Measurements from ENCODE around the gene TEX14.

The TEX14 gene

GRCh38 chr17:58626905-58627304 lies 64.9 kb downstream of the TEX14 start:
- Histone ChIP-seq H3K4me1 (peaks cover 15 to 38% (median 24%) of the 10 kb centered on the region in 10 experiments), H3K9me3 (replicated peaks in 1 of 11) (no peaks in the 10 kb centered on the region), H3K27ac (peak overlapping the region in 6 of 11 experiments; percentile 16 to 59 (median 42); a peak in 7 of 22 replicates), H3K27me3 (no peaks in the 10 kb centered on the region), H4K20me1 (no peaks in the 10 kb centered on the region; a peak in 1 of 22 replicates), H3K9ac (peak overlapping the region in 3 of 11 experiments; percentile 7 to 37 (median 25); a peak in 3 of 22 replicates), H3K4me2 (peak overlapping the region in 7 of 11 experiments; percentile 43 to 83 (median 59); a peak in 14 of 22 replicates), H3K36me3 (no peaks in the 10 kb centered on the region), H3K4me3 (no peak overlapping the region)
- TF ChIP-seq Cebpa-rat (IDR thresholded peaks at IDR 0.05) = no peak

GRCh38 chr17:58624751-58625150 lies 67.1 kb downstream of the TEX14 start:
- Histone ChIP-seq H4K20me1 (no peaks in the 10 kb centered on the region), H3K36me3 (no peaks in the 10 kb centered on the region), H3K27me3 (no peaks in the 10 kb centered on the region), H3K9ac (no peak overlapping the region), H3K4me3 (no peak overlapping the region), H3K4me1 (peaks cover 13 to 29% (median 18%) of the 10 kb centered on the region in 10 experiments), H3K9me3 (replicated peaks in 1 of 11) (no peaks in the 10 kb centered on the region), H3K27ac (no peak overlapping the region), H3K4me2 (no peak overlapping the region)
- no peak for TF ChIP-seq Cebpa-rat (IDR thresholded peaks at IDR 0.05)

DNA sequence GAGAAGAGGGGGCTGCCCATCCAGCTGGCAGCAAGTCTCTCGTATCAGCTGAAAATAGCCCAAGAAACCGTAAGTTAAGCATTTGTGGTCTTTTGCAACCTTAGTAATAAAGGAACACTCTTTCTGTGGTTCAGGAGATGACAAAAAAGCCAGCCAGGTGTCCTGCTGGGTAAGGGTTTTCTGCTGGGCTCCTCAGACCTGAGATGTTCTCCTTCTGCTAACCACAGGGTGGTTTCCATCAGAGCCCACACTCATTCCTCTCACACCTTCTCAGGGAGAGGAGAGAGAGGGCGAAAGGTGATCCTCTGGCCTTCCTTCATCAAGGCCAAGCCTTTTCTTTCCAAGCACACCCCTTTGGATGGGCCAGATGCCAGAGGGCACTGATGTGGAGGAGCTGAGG lies 70.7 kb downstream of the TEX14 start:
- Histone ChIP-seq H4K20me1 (no peaks in the 10 kb centered on the region), H3K4me2 (peak overlapping the region in 7 of 11 experiments; percentile 7 to 45 (median 25); a peak in 11 of 22 replicates), H3K9me3 (replicated peaks in 1 of 11) (no peaks in the 10 kb centered on the region), H3K27ac (no peak overlapping the region), H3K36me3 (no peaks in the 10 kb centered on the region), H3K4me3 (no peak overlapping the region), H3K4me1 (peaks cover 4 to 9% (median 7%) of the 10 kb centered on the region in 10 experiments; a peak in 19 of 20 replicates), H3K9ac (no peak overlapping the region), H3K27me3 (no peaks in the 10 kb centered on the region)
- no peak for TF ChIP-seq Cebpa-rat (IDR thresholded peaks at IDR 0.05)

DNA sequence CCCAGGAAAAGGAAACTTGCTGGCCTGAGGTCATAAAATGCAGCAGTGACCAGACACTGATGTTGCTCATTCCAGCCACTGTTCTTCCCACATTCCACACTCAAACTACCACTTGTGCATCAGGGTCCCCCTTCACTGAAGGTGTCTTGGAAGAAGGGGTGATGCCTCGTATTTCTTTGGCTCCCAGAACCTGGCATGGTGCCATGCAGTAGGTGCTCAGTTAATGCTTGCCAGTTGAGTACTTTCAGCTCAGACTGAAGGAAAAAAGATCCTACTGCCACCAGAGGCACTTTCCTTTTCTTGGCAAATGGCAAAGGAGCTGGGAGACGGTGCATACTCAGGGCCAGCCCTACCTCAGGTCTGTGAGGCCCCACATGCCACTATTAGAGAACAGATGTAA lies 73.5 kb downstream of the TEX14 start:
- Histone ChIP-seq H3K4me3 (no peak overlapping the region), H3K4me2 (no peak overlapping the region)
- TF ChIP-seq Cebpa-rat (IDR thresholded peaks at IDR 0.05) = no peak

GRCh38 chr17:58617563-58617962 lies 74.3 kb downstream of the TEX14 start:
- Histone ChIP-seq H3K9ac (no peak overlapping the region), H3K36me3 (no peaks in the 10 kb centered on the region), H3K9me3 (replicated peaks in 1 of 11) (no peaks in the 10 kb centered on the region), H3K27ac (no peak overlapping the region), H4K20me1 (no peaks in the 10 kb centered on the region), H3K4me2 (no peak overlapping the region), H3K4me1 (peaks cover 15 to 26% (median 22%) of the 10 kb centered on the region in 10 experiments), H3K4me3 (no peak overlapping the region), H3K27me3 (no peaks in the 10 kb centered on the region)
- TF ChIP-seq Cebpa-rat (IDR thresholded peaks at IDR 0.05) = no peak

More for the DNA sequence above, 73.5 kb downstream of the TEX14 start:
- H3K4me1 ChIP-seq = peaks cover 15 to 26% (median 22%) of the 10 kb centered on the region in 10 experiments
- H3K27ac ChIP-seq = no peak overlapping the region
- no peak overlapping the region for H3K9ac ChIP-seq
- H3K36me3 ChIP-seq = no peaks in the 10 kb centered on the region
- H4K20me1 ChIP-seq = no peaks in the 10 kb centered on the region
- H3K9me3 ChIP-seq (replicated peaks in 1 of 11) = no peaks in the 10 kb centered on the region
- no peaks in the 10 kb centered on the region for H3K27me3 ChIP-seq

DNA sequence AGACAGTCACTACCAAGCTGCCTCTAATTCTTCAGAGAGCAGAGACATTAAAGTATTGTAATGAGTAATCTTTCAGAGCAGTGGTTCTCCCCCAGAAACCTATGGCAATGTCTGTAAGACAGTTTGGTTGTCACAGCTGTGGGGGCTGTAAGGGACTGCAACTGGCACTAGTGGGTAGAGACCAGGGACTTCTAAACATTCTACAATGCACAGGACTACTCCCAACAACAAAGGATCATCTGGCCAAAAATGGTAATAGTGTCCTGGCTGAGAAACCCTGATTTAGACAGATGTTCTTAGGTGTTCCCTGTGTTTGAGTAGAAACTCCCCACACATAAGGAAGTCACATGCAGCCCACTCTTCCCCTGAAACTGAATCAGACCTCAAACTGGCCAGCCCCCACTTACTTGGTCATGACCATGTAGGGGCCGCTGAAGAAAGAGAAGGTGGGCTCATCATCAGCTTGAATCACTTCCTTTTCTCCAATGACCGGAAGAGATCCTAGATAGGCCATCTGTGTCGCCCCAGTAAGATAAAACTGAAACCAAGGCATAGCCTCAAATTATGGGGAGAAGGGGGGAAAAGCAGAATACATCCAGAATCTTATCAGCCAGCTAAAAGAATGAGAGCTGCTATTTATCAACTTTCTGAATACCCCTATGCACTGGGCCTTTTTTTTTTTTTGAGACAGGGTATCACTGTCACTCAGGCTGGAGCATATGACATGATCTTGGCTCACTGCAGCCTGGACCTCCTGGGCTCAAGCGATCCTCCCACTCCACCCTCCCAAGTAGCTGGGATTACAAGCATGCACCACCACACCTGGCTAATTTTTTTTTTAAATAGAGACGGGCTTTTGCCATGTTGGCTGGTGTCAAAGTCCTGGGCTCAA lies 75.8 kb downstream of the TEX14 start:
- H3K4me1 ChIP-seq = peaks cover 13 to 23% (median 17%) of the 10 kb centered on the region in 10 experiments
- H3K36me3 ChIP-seq = no peaks in the 10 kb centered on the region
- no peak overlapping the region for H3K4me3 ChIP-seq
- peak overlapping the region in 6 of 11 experiments; percentile 18 to 37 (median 30); a peak in 9 of 22 replicates for H3K4me2 ChIP-seq
- TF ChIP-seq Cebpa-rat (IDR thresholded peaks at IDR 0.05) = no peak
- no peaks in the 10 kb centered on the region for H3K9me3 ChIP-seq (replicated peaks in 1 of 11)
- no peaks in the 10 kb centered on the region for H3K27me3 ChIP-seq
- no peaks in the 10 kb centered on the region for H4K20me1 ChIP-seq
- H3K27ac ChIP-seq = peak overlapping the region in 1 of 11 experiments; percentile 1; a peak in 2 of 22 replicates
- no peak overlapping the region for H3K9ac ChIP-seq

GRCh38 chr17:58614859-58615459 lies 76.9 kb downstream of the TEX14 start:
- H3K4me1 ChIP-seq = peaks cover 10 to 23% (median 14%) of the 10 kb centered on the region in 10 experiments; a peak in 18 of 20 replicates
- TF ChIP-seq Cebpa-rat (IDR thresholded peaks at IDR 0.05) = no peak
- H4K20me1 ChIP-seq = no peaks in the 10 kb centered on the region
- no peaks in the 10 kb centered on the region for H3K27me3 ChIP-seq
- H3K4me3 ChIP-seq = no peak overlapping the region
- no peak overlapping the region for H3K9ac ChIP-seq
- H3K4me2 ChIP-seq = peak overlapping the region in 10 of 11 experiments; percentile 9 to 62 (median 30); a peak in 21 of 22 replicates
- no peaks in the 10 kb centered on the region for H3K36me3 ChIP-seq
- no peaks in the 10 kb centered on the region for H3K9me3 ChIP-seq (replicated peaks in 1 of 11)
- peak overlapping the region in 4 of 11 experiments; percentile 1 to 18 (median 6); a peak in 3 of 22 replicates for H3K27ac ChIP-seq

DNA sequence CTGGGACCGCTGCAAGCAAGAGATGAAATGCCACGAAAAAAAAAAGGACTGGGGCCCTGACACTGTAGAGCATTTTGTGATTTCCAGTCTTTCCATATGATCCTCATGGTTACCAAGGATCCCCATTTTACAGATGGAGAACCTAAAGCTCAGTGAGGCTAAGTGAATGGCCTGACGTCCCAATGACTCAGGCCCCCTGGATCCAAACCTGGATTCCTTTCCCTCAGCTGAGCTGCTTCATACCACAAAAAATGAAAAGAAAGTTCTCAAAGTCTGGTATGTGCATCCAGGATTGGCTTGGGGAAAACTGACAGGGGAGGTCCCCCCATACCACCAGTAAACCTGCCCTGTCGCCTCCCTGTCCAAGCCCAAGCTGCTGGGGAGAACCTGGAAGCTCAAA lies 80.5 kb downstream of the TEX14 start:
- Histone ChIP-seq H3K36me3 (no peaks in the 10 kb centered on the region), H3K27ac (no peak overlapping the region), H3K9ac (no peak overlapping the region)

GRCh38 chr17:58606934-58607333 lies 84.9 kb downstream of the TEX14 start:
- TF ChIP-seq Cebpa-rat (IDR thresholded peaks at IDR 0.05) = no peak
- no peak overlapping the region for H3K27ac ChIP-seq
- H3K4me2 ChIP-seq = no peak overlapping the region
- no peaks in the 10 kb centered on the region for H4K20me1 ChIP-seq
- no peaks in the 10 kb centered on the region for H3K27me3 ChIP-seq
- H3K4me3 ChIP-seq = no peak overlapping the region
- H3K9me3 ChIP-seq (replicated peaks in 1 of 11) = no peaks in the 10 kb centered on the region
- no peaks in the 10 kb centered on the region for H3K36me3 ChIP-seq
- no peak overlapping the region for H3K9ac ChIP-seq
- peaks cover 0 to 12% (median 0%) of the 10 kb centered on the region in 10 experiments; a peak in 4 of 20 replicates for H3K4me1 ChIP-seq

More for the DNA sequence above, 80.5 kb downstream of the TEX14 start:
- peaks cover 10 to 20% (median 14%) of the 10 kb centered on the region in 10 experiments; a peak in 18 of 20 replicates for H3K4me1 ChIP-seq
- H3K4me2 ChIP-seq = no peak overlapping the region
- TF ChIP-seq Cebpa-rat (IDR thresholded peaks at IDR 0.05) = no peak
- no peaks in the 10 kb centered on the region for H4K20me1 ChIP-seq
- H3K27me3 ChIP-seq = no peaks in the 10 kb centered on the region
- H3K9me3 ChIP-seq (replicated peaks in 1 of 11) = no peaks in the 10 kb centered on the region
- H3K4me3 ChIP-seq = no peak overlapping the region

All from BLaER1 treated with 17β-estradiol and CSF1 and Interleukin-3, amounts not matched to agents 10 nM and 100 nM (cell line).